Neural cell (in vitro differentiated cells): Measurements from ENCODE around the gene ITGAV.

Experiments used
- CTCF ChIP-seq: fragments of 450-650 bp; IDR thresholded peaks from 2 replicates; pipeline ENCODE4 v1.5.1; 2014; ENCODE audit warnings: antibody characterized with exemption, mild to moderate bottlenecking, moderate library complexity; ENCODE audit not compliant: poor library complexity, severe bottlenecking
- EZH2 ChIP-seq: fragments of 200-600, 300-800 bp; shearing (Covaris generic), sonication (generic); IDR thresholded peaks from 2 replicates; pipeline ENCODE4 v1.6.1; 2014; ENCODE audit warnings: antibody characterized with exemption, low read length, borderline replicate concordance, mild to moderate bottlenecking; ENCODE audit not compliant: insufficient read depth, poor library complexity, severe bottlenecking
- POLR2AphosphoS5 ChIP-seq: IDR thresholded peaks from 2 replicates; pipeline ENCODE4 v1.6.1; 2012
- REST ChIP-seq: IDR thresholded peaks from 2 replicates; pipeline ENCODE4 v1.6.1; 2012; ENCODE audit warnings: borderline replicate concordance

GRCh38 chr2:186697536-186697935 lies 107.7 kb downstream of the ITGAV start:
- TF ChIP-seq EZH2: no peak
- TF ChIP-seq CTCF: no peak
- TF ChIP-seq POLR2AphosphoS5: no peak
- no peak for TF ChIP-seq REST
